B cell (primary cell): ENCODE measurements around the gene ZMIZ1. TPM values are rescaled to one million over a fixed set of nuclear protein-coding genes. Genes with fewer than 3 reads are reported as not detected.

Source experiments
- ATAC-seq: fragments of 200-7000 bp; cut with Tn5 transposase; one replicate; pipeline ENCODE4 v1.10.0; 2021; ENCODE audit warnings: low read depth, mild to moderate bottlenecking, moderate number of reproducible peaks, moderate library complexity
- CTCF ChIA-PET: fragments of 350-600 bp; sonication (Branson Sonifier 250); formaldehyde crosslinking; loops from one replicate; lab custom pipeline; 2021; ENCODE audit warnings: antibody characterized with exemption, inconsistent platforms; lab: Charles Lee
- POLR2A ChIA-PET: fragments of 350-600 bp; sonication (Branson Sonifier 250); formaldehyde crosslinking; loops from one replicate; lab custom pipeline; 2021; ENCODE audit warnings: antibody characterized with exemption; lab: Charles Lee
- DNase-seq: peaks from one replicate; pipeline ENCODE4 v3.0.0; 2013
- H2AFZ ChIP-seq: 2 replicates; pipeline ENCODE4 v1.6.1; 2012; ENCODE audit warnings: mild to moderate bottlenecking, low read depth, low read length; ENCODE audit not compliant: insufficient read depth, poor library complexity, severe bottlenecking
- H3K27ac ChIP-seq, 2 donors: 1 replicate in 1 of 2; 2 replicates in 1 of 2; pipeline ENCODE4 v1.5.1; 2012 to 2013; ENCODE audit warnings: low read length in 2 of 2, mild to moderate bottlenecking in 2 of 2, moderate library complexity in 1 of 2
- H3K27me3 ChIP-seq, 4 experiments: fragments of 200-600 bp in 1 of 4; sonication (generic) in 1 of 4; replicated peaks in 1 of 4; 1 replicate in 2 of 4; 2 replicates in 2 of 4; pipeline versions ENCODE4 v1.6.1 to v1.7.0; 2013 to 2016; ENCODE audit warnings: low read length in 3 of 4, mild to moderate bottlenecking in 2 of 4, mixed read lengths in 1 of 4, moderate library complexity in 1 of 4; ENCODE audit not compliant: insufficient read depth in 4 of 4, control insufficient read depth in 3 of 4; ENCODE audit errors: control extremely low read depth in 1 of 4
- H3K36me3 ChIP-seq, 2 experiments: replicated peaks in 1 of 2; 1 replicate in 1 of 2; 2 replicates in 1 of 2; pipeline versions ENCODE4 v1.6.1 to v1.7.1; 2013; ENCODE audit warnings: low read length in 1 of 2; ENCODE audit not compliant: insufficient read depth in 2 of 2, control insufficient read depth in 1 of 2; ENCODE audit errors: control extremely low read depth in 1 of 2, extremely low read depth in 1 of 2
- H3K4me1 ChIP-seq, 2 donors: fragments of 200-600 bp in 1 of 2; sonication (generic) in 1 of 2; 1 replicate in 1 of 2; 2 replicates in 1 of 2; pipeline versions ENCODE4 v1.5.1 to v1.6.1; 2013 to 2017; ENCODE audit warnings: low read length in 2 of 2; ENCODE audit not compliant: control insufficient read depth in 2 of 2, insufficient read depth in 2 of 2
- H3K4me2 ChIP-seq: replicated peaks from 2 replicates; pipeline ENCODE3; 2012; ENCODE audit warnings: mild to moderate bottlenecking, low read depth, low read length; ENCODE audit not compliant: poor library complexity, severe bottlenecking
- H3K4me3 ChIP-seq, 5 experiments: fragments of 200-600 bp in 1 of 5; sonication (generic) in 1 of 5; 1 replicate in 3 of 5; 2 replicates in 2 of 5; pipeline versions ENCODE4 v1.5.1 to v1.7.0; 2011 to 2016; ENCODE audit warnings: low read length in 4 of 5, mild to moderate bottlenecking in 4 of 5, low read depth in 2 of 5, control low read depth in 1 of 5, moderate library complexity in 1 of 5; ENCODE audit not compliant: insufficient read depth in 1 of 5; ENCODE audit errors: control extremely low read depth in 1 of 5, extremely low read depth in 1 of 5
- H3K79me2 ChIP-seq: fragments of 200-600 bp; sonication (generic); one replicate; pipeline ENCODE4 v1.6.0; 2016; ENCODE audit warnings: low read length; ENCODE audit not compliant: control insufficient read depth, insufficient read depth
- H3K9ac ChIP-seq: fragments of 200-600 bp; sonication (generic); 2 replicates; pipeline ENCODE4 v1.6.1; 2017; ENCODE audit warnings: mild to moderate bottlenecking, low read length, moderate library complexity
- H3K9me3 ChIP-seq, 3 donors: one replicate each; pipeline versions ENCODE4 v1.6.1 to v1.7.1; 2013; ENCODE audit warnings: low read length in 2 of 3; ENCODE audit not compliant: control insufficient read depth in 2 of 3, insufficient read depth in 1 of 3; ENCODE audit errors: control extremely low read depth in 1 of 3
- H4K20me1 ChIP-seq: 2 replicates; pipeline ENCODE4 v1.6.0; 2012; ENCODE audit warnings: mild to moderate bottlenecking, low read length; ENCODE audit not compliant: insufficient read depth, control insufficient read depth, poor library complexity, severe bottlenecking
- H3K27ac Mint-ChIP-seq: one replicate; pipeline ENCODE4 v1.8.0; 2021; ENCODE audit warnings: mixed read lengths
- H3K27me3 Mint-ChIP-seq: one replicate; pipeline ENCODE4 v1.8.0; 2021; ENCODE audit warnings: mixed read lengths
- H3K4me1 Mint-ChIP-seq: one replicate; pipeline ENCODE4 v1.8.0; 2021; ENCODE audit warnings: mixed read lengths
- H3K4me3 Mint-ChIP-seq: one replicate; pipeline ENCODE4 v1.8.0; 2021; ENCODE audit warnings: mixed read lengths
- H3K9me3 Mint-ChIP-seq: one replicate; pipeline ENCODE4 v1.8.0; 2022; ENCODE audit warnings: mixed read lengths; ENCODE audit not compliant: insufficient read depth
- CTCF ChIP-seq: fragments of 200-600 bp; IDR thresholded peaks from one replicate; pipeline ENCODE4 v1.8.0; 2022; ENCODE audit warnings: antibody characterized with exemption, mild to moderate bottlenecking
- EZH2 ChIP-seq: IDR thresholded peaks from 2 replicates; pipeline ENCODE4 v1.6.1; 2012; ENCODE audit warnings: borderline replicate concordance, low read depth, mild to moderate bottlenecking, moderate library complexity, low read length; ENCODE audit not compliant: insufficient read depth, poor library complexity, severe bottlenecking
- WGBS: methylation state at CpG from one replicate; pipeline ENCODE4 v1.1.5; 2013; ENCODE audit warnings: missing lambda C conversion rate; ENCODE audit not compliant: insufficient coverage; 5-methylcytosine and 5-hydroxymethylcytosine counted together
- intact Hi-C: fragments of 100-400 bp; cut with micrococcal nuclease; formaldehyde crosslinking; loops from one replicate; pipeline ENCODE4 v1.10.0; 2022
- polyA plus RNA-seq: library from polyadenylated mRNA; depleted of rRNA; stranded (reverse); fragments of >200 nt; gene quantifications from 2 replicates; pipeline ENCODE4 v1.2.3, GENCODE V29; 2012
- total RNA-seq, 2 donors: library from RNA; stranded (reverse); fragments of 120-200 nt in 1 of 2; gene quantifications; 1 replicate in 1 of 2; 2 replicates in 1 of 2; pipeline versions ENCODE4 v1.2.3 to v1.2.4, GENCODE V29; 2013 to 2022

Gene ZMIZ1
- total and polyA plus RNA-seq, 2 donors (not counting 1 experiment from before 2014, with no cell fraction given): 14.3 to 64.9 TPM

DNA sequence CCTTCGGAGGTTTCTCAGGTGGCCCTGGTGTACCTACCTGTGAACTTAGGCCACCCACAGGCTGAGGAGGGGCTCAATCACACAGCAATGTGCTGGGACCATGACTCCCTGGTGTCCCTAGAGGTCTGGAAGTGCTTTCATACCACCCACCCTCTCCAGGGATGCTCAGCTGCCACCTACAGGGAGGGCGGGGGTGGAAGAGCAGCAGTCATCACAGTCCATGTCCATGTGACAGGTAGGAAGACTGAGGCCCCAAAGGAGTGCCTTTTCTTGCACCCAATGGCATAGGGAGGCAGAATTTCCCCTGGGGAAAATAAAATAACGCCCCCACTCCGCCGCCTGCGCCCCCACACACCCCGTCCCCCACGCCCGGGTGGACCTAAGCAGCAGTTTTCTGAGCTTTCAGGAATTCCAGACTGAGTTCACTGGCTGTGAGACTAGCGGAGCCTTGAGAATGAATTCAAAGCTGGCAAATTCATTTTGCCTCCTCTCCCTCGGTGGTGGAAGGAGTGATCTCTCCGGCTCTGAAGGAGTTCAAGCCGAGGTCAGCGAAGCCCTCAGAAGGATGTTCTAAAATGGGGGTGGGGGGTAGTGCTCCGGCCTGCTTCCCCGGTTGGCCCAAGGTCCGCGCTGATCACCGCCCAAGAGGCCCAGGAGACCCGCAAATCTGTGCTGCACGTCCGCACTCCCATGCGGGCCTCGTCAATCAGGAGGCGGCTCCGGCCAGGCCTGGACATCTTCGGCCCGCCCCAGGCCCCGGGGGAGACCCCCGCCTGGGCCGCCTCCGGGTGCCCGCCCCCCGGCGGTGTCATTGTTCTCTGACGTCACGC, 2.1 kb upstream of the ZMIZ1 start:
- no peak for ATAC-seq
- Histone ChIP-seq H3K79me2 (no peaks in the 10 kb centered on the region), H3K4me2 (peak overlapping the region; percentile 86), H2AFZ (peak overlapping the region; percentile 76), H3K9me3 (no peaks in the 10 kb centered on the region), H4K20me1 (no peaks in the 10 kb centered on the region), H3K4me1 (peaks cover 17 to 36% of the 10 kb centered on the region in 2 donors), H3K27ac (no peak overlapping the region), H3K9ac (peak overlapping the region; percentile 64), H3K36me3 (no peaks in the 10 kb centered on the region), H3K4me3 (peak overlapping the region; percentile 5 to 94 (median 67)), H3K27me3 (peaks cover 0 to 18% (median 9%) of the 10 kb centered on the region in 4 experiments)
- H3K4me3 Mint-ChIP-seq: peak overlapping the region; percentile 78
- CTCF ChIA-PET: interaction anchor here (0.7 to 2.3 kb wide), 4 partner anchors 14 to 165 kb away, joined by 3 to 8 read pairs (median 4); no protein-coding TSS in a partner anchor
- H3K9me3 Mint-ChIP-seq: no peaks in the 10 kb centered on the region
- WGBS: 14% methylated on average over 26 of the region's 37 CpGs
- POLR2A ChIA-PET: interaction anchor here (0.6 to 0.7 kb wide), 3 partner anchors 17 to 1037 kb away, joined by 3 to 11 read pairs (median 3); no protein-coding TSS in a partner anchor
- TF ChIP-seq CTCF (no peak), EZH2 (no peak)
- peaks cover 31% of the 10 kb centered on the region for H3K4me1 Mint-ChIP-seq
- peak overlapping the region; percentile 50 for H3K27ac Mint-ChIP-seq
- intact Hi-C loops: loop anchor here (1.0 to 5.0 kb wide), 3 partner anchors 94 to 763 kb away; partner anchors contain the start of gene PPIF
- H3K27me3 Mint-ChIP-seq: peaks cover 7% of the 10 kb centered on the region
- no peak for DNase-seq
